KBM-7 (cell line): ENCODE data around the gene RPH3AL.
"Not testable (repeated sequence)": the region's sequence is repeated elsewhere in the genome, so short reads cannot be mapped to it uniquely, and the experiment has no call there.

Experiments
- DNase-seq: peaks from one replicate; pipeline ENCODE4 v3.0.0-alpha.2; 2015
- in situ Hi-C: fragments of 300-500 bp; cut with MboI; formaldehyde crosslinking; loops from 2 replicates; pipeline ENCODE4 v1.14.3; 2020; ENCODE audit warnings: low sequenced_read_pairs, low pct_unique_long_range_greater_than_20kb, mixed read lengths

RPH3AL gene

GRCh38 chr17:182050-182751 lies 170.4 kb downstream of the RPH3AL start:
- DNase-seq: no peak
- in situ Hi-C loops: no loop called here

GRCh38 chr17:181245-182049 lies 171.2 kb downstream of the RPH3AL start, which contains the start of gene DOC2B:
Gene DOC2B, minus strand, starts transcription at chr17:181650. Its CDS starts 171 bp downstream, at chr17:181479.
- in situ Hi-C loops: no loop called here
- no peak for DNase-seq

- in situ Hi-C loops: no loop called here
- DNase-seq: no peak
Observed at GRCh38 chr17:180381-181244, 172.0 kb downstream of the RPH3AL start.

GRCh38 chr17:179781-180380 lies 172.7 kb downstream of the RPH3AL start:
- in situ Hi-C loops: no loop called here
- no peak for DNase-seq

GRCh38 chr17:179066-179432 lies 173.6 kb downstream of the RPH3AL start:
- in situ Hi-C loops: no loop called here
- no peak for DNase-seq

GRCh38 chr17:178292-179065 lies 174.1 kb downstream of the RPH3AL start:
- no peak for DNase-seq
- in situ Hi-C loops: no loop called here

- in situ Hi-C loops: no loop called here
- no peak for DNase-seq
Observed at GRCh38 chr17:177762-178161, 174.8 kb downstream of the RPH3AL start.

- in situ Hi-C loops: no loop called here
Observed at GRCh38 chr17:177155-177554, 175.5 kb downstream of the RPH3AL start.

GRCh38 chr17:173166-173911 lies 179.3 kb downstream of the RPH3AL start:
- in situ Hi-C loops: no loop called here
- DNase-seq: no peak

More at GRCh38 chr17:177155-177554, 175.5 kb downstream of the RPH3AL start:
- DNase-seq: no peak

GRCh38 chr17:172401-172800 lies 180.2 kb downstream of the RPH3AL start:
- in situ Hi-C loops: no loop called here
- no peak for DNase-seq

- DNase-seq: no peak
- in situ Hi-C loops: no loop called here
Observed at GRCh38 chr17:171871-172270, 180.7 kb downstream of the RPH3AL start.

GRCh38 chr17:170130-170670 lies 182.4 kb downstream of the RPH3AL start:
- in situ Hi-C loops: no loop called here
- DNase-seq: no peak

- in situ Hi-C loops, DNase-seq: not testable (repeated sequence)
Observed at GRCh38 chr17:168614-169013, 184.0 kb downstream of the RPH3AL start.

- DNase-seq: no peak
Observed at GRCh38 chr17:165939-166338, 186.7 kb downstream of the RPH3AL start.

GRCh38 chr17:164303-165235 lies 188.0 kb downstream of the RPH3AL start:
- in situ Hi-C loops: no loop called here
- peak; percentile 66 for DNase-seq

More at GRCh38 chr17:165939-166338, 186.7 kb downstream of the RPH3AL start:
- in situ Hi-C loops: no loop called here

GRCh38 chr17:163514-164098 lies 189.0 kb downstream of the RPH3AL start:
- in situ Hi-C loops: no loop called here

More at GRCh38 chr17:163514-164098, 189.0 kb downstream of the RPH3AL start:
- DNase-seq: no peak
